Heart right ventricle (tissue), 16 donors: ENCODE results near the gene NACA. TPM values are rescaled to one million over a fixed set of nuclear protein-coding genes. Genes with fewer than 3 reads are reported as not detected.

Source experiments
- ATAC-seq, 8 donors: fragments of 200-7000 bp; cut with Tn5 transposase; one replicate each; pipeline ENCODE4 v1.9.1; 2020; ENCODE audit warnings: mild to moderate bottlenecking in 8 of 8, moderate library complexity in 8 of 8, moderate number of reproducible peaks in 1 of 8
- DNase-seq, 2 donors: peaks; one replicate each; pipeline ENCODE4 v3.0.0-alpha.2; 2020
- H3K27ac ChIP-seq, 10 donors: fragments of 200-600 bp; sonication (generic) in 2 of 10; one replicate each; pipeline versions ENCODE4 v1.5.0 to v1.8.0; 2020 to 2022; ENCODE audit warnings: mild to moderate bottlenecking in 3 of 10
- H3K27me3 ChIP-seq, 7 donors: fragments of 200-600 bp; one replicate each; pipeline ENCODE4 v1.8.0; 2021 to 2022; ENCODE audit warnings: mild to moderate bottlenecking in 2 of 7
- H3K36me3 ChIP-seq, 9 donors: fragments of 200-600 bp; sonication (generic) in 1 of 9; one replicate each; pipeline versions ENCODE4 v1.5.0 to v1.8.0; 2020 to 2022; ENCODE audit warnings: mild to moderate bottlenecking in 2 of 9
- H3K4me1 ChIP-seq, 9 donors: fragments of 200-600 bp; sonication (generic) in 1 of 9; one replicate each; pipeline versions ENCODE4 v1.5.0 to v1.8.0; 2020 to 2022; ENCODE audit warnings: mild to moderate bottlenecking in 4 of 9
- H3K4me3 ChIP-seq, 10 donors: fragments of 200-600 bp; sonication (generic) in 2 of 10; one replicate each; pipeline versions ENCODE4 v1.5.0 to v1.8.0; 2020 to 2022; ENCODE audit warnings: mild to moderate bottlenecking in 7 of 10, moderate library complexity in 2 of 10
- H3K9me3 ChIP-seq, 11 donors: fragments of 200-600 bp in 10 of 11; sonication (generic) in 2 of 11; one replicate each; pipeline versions ENCODE4 v1.5.0 to v1.8.0; 2013 to 2022; ENCODE audit warnings: mild to moderate bottlenecking in 2 of 11, control low read depth in 1 of 11, moderate library complexity in 1 of 11
- WGBS, 2 donors: extraction: QIAGEN DNeasy Blood & Tissue Kit; methylation state at CpG; one replicate each; pipeline ENCODE4 v1.1.7; 2013; ENCODE audit warnings: inconsistent platforms in 1 of 2; 5-methylcytosine and 5-hydroxymethylcytosine counted together
- intact Hi-C, 10 donors: fragments of 100-400 bp; cut with DNase I; formaldehyde crosslinking; loops; one replicate each; pipeline versions ENCODE4 v1.11.1 to v1.14.2; 2022
- polyA plus RNA-seq, 2 donors: library from polyadenylated mRNA; stranded (reverse); fragments of 200-250 nt; gene quantifications; one replicate each; pipeline ENCODE4 v1.2.3, GENCODE V29; 2013
- total RNA-seq, 10 donors: library from RNA; stranded (reverse); fragmentation: NEBNext Ultra II Directional in 3 of 10; extraction: Animal tissue kit (Norgen Biotek cat#: 25700) in 3 of 10; gene quantifications; one replicate each; pipeline versions ENCODE4 v1.2.1 to v1.2.4, GENCODE V29; 2021 to 2023
- TF ChIP-seq, protein P1 (sequence below), 9 donors: fragments of 200-600 bp; sonication (generic) in 2 of 9; IDR thresholded peaks; one replicate each; pipeline versions ENCODE4 v1.5.0 to v1.8.0; 2021 to 2022; ENCODE audit warnings: antibody characterized with exemption in 9 of 9, mild to moderate bottlenecking in 5 of 9, moderate library complexity in 1 of 9
- donor health status: Arrhythmogenic right ventricular cardiomyopathy.
- donor health status: ischemic (EF 13 %, LVEDD 7.1; RV severe dilation, severe dysfunction).
- donor health status: healthy with polysubstance abuse.
- donor health status: DM: no; HTN: yes; CAD: no.
- donor health status: DM: no; HTN: no; CAD: no.
- donor health status: ischemic (EF 25% LVEDD 6.9; RV normal size, moderate dysfunction).
- donor health status: ischemic (EF 25% LVEDD 5.7; RV mildly dilated, moderate dysfunction).
- donor health status: healthy.
- donor health status: DM: yes; HTN: yes; CAD: no.
- donor health status: Ischemic cardiomyopathy.
- donor health status: ischemic (EF 35%, LVEDD 5.7; RV mildly dilated, moderate dysfunction).
- donor health status: nonischemic (EF 11% LVEDD 7.7; RV severe dilation, severe dysfunction).
- donor health status: DM: yes; HTN: yes; CAD: no.
- donor health status: PGD.
- donor health status: ischemic (EF 29% LVEDD 5.4; RV normal size, mild dysfunction).
- donor health status: nonischemic (EF 23%, LVEDD 6.1; RV moderate dilation, normal function).

NACA gene
- total and polyA plus RNA-seq, 12 donors: 476 to 1,249 (median 615) TPM

DNA sequence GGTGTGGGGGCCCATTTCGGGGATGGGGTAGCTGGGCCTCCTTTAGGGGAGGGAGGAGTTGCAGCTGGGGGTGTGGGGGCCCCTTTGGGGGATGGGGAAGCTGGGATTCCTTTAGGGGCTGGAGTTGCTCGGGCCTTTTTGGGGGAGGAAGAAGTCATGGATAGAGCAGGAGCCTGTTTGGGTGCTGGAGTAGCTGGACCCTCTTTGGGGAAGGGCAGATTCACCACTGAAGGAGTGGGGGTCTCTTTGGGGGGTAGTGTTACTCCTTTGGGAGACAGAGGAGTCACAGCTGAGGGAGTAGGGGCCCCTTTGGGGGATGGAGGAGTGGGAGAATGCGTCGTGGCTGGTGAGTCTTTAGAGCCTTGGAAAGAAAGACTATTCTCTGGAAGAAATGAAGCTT, 6.5 kb downstream of the NACA start:
- no peak for ATAC-seq
- DNase-seq: no peak
- Histone ChIP-seq H3K27ac (no peak overlapping the region), H3K4me3 (no peak overlapping the region), H3K4me1 (peaks cover 24 to 80% (median 65%) of the 10 kb centered on the region in 9 donors), H3K36me3 (peaks cover 0 to 84% (median 29%) of the 10 kb centered on the region in 9 donors), H3K27me3 (no peaks in the 10 kb centered on the region), H3K9me3 (no peaks in the 10 kb centered on the region)
- WGBS, 2 donors: 66 to 76% methylated on average over 4 of the region's 4 CpGs
- intact Hi-C loops: no loop called here
- TF ChIP-seq, protein P1, sequence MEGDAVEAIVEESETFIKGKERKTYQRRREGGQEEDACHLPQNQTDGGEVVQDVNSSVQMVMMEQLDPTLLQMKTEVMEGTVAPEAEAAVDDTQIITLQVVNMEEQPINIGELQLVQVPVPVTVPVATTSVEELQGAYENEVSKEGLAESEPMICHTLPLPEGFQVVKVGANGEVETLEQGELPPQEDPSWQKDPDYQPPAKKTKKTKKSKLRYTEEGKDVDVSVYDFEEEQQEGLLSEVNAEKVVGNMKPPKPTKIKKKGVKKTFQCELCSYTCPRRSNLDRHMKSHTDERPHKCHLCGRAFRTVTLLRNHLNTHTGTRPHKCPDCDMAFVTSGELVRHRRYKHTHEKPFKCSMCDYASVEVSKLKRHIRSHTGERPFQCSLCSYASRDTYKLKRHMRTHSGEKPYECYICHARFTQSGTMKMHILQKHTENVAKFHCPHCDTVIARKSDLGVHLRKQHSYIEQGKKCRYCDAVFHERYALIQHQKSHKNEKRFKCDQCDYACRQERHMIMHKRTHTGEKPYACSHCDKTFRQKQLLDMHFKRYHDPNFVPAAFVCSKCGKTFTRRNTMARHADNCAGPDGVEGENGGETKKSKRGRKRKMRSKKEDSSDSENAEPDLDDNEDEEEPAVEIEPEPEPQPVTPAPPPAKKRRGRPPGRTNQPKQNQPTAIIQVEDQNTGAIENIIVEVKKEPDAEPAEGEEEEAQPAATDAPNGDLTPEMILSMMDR (IDR thresholded peaks at IDR 0.05): no peak

DNA sequence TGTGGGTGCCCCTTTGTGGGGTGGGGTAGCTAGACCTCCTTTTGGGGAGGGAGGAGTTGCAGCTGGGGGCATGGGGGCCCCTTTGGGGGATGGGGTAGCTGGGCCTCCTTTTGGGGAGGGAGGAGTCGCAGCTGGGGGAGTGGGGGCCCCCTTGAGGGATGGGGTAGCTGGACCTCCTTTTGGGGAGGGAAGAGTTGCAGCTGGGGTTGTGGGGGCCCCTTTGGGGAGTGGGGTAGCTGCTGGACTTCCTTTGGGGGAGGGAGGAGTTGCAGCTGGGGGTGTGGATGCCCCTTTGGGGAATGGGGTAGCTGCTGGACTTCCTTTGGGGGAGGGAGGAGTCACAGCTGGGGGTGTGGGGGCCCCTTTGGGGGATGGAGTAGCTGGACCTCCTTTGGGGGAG, 7.0 kb downstream of the NACA start:
- no peaks in the 10 kb centered on the region for H3K27me3 ChIP-seq
- WGBS, 2 donors: 93 to 100% methylated on average over 1 of the region's 1 CpG
- H3K9me3 ChIP-seq: no peaks in the 10 kb centered on the region
- TF ChIP-seq, protein P1 (IDR thresholded peaks at IDR 0.05): no peak
- no peak for ATAC-seq
- peaks cover 0 to 88% (median 34%) of the 10 kb centered on the region in 9 donors for H3K36me3 ChIP-seq
- intact Hi-C loops: no loop called here
- H3K4me1 ChIP-seq: peaks cover 24 to 75% (median 63%) of the 10 kb centered on the region in 9 donors
- no peak for DNase-seq
- no peak overlapping the region for H3K4me3 ChIP-seq
- no peak overlapping the region for H3K27ac ChIP-seq

DNA sequence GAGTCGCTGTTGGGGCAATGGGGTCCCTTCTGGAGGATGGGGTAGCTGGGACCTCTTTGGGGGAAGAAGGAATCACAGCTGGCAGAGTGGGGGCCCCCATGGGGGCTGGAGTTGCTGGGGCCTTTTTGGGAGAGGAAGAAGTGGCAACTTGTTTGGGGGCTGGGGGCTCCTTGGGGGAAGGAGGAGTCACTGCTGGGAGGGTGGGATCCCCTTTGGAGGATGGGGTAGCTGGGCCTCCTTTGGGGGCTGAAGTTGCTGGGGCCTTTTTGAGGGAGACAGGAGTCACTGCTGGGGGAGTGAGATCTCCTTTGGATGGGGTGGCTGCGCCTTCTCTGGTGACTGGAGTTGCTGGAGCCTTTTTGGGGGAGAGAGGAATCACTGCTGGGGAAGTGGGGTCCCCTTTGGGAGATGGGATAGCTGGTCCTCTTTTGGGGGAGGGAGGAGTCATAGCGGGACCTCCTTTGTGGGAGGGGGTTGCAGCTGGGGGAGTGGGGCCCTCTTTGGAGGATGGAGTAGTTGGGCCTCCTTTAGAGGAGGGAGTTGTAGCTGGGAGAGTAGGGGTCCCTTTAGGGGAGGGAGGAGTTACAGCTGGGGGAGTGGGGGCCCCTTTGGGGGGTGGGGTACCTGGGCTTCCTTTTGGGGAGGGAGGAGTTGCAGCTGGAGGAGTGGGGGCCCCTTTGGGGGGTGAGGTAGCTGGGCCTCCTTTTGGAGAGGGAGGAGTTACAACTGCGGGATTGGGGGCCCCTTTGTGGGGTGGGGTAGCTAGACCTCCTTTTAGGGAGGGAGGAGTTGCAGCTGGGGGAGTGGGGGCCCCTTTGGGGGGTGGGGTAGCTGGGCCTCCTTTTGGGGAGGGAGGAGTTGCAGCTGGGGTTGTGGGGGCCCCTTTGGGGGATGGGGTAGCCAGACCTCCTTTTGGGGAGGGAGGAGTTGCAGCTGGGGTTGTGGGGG, 7.9 kb downstream of the NACA start:
- H3K4me1 ChIP-seq: peaks cover 19 to 66% (median 53%) of the 10 kb centered on the region in 9 donors
- WGBS, 2 donors: 84 to 96% methylated on average over 4 of the region's 4 CpGs
- H3K36me3 ChIP-seq: peaks cover 0 to 88% (median 43%) of the 10 kb centered on the region in 9 donors
- DNase-seq (no peak), ATAC-seq (no peak)
- no peak overlapping the region for H3K27ac ChIP-seq
- H3K4me3 ChIP-seq: no peak overlapping the region
- H3K9me3 ChIP-seq: no peaks in the 10 kb centered on the region
- H3K27me3 ChIP-seq: no peaks in the 10 kb centered on the region
- intact Hi-C loops: no loop called here
- TF ChIP-seq, protein P1 (IDR thresholded peaks at IDR 0.05): no peak

DNA sequence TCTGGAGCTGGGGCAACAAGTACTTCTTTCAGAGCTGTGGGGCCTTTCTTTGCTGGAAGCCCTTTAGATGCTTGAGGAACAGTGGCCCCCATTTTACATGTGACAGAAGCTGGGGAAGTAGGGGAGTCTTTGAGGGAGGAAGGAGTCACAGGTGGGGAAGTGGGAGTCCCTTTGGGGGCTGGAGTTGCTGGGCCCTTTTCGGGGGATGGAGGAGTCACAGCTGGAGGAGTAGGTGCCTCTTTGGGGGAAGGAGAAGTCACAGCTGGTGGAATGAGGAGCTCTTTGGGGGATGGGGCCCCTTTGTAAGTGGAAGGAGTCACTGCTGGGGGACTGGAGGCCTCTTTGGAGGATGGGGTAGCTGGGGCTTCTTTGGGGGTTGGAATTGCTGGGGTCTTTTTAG, 8.6 kb downstream of the NACA start:
- peaks cover 0 to 89% (median 51%) of the 10 kb centered on the region in 9 donors for H3K36me3 ChIP-seq
- ATAC-seq (no peak), DNase-seq (no peak)
- H3K27me3 ChIP-seq: no peaks in the 10 kb centered on the region
- no peak overlapping the region for H3K4me3 ChIP-seq
- intact Hi-C loops: no loop called here
- 86% methylated on average over 1 of the region's 1 CpG for WGBS, 2 donors
- TF ChIP-seq, protein P1 (IDR thresholded peaks at IDR 0.05): no peak
- H3K27ac ChIP-seq: no peak overlapping the region
- no peaks in the 10 kb centered on the region for H3K9me3 ChIP-seq
- peaks cover 16 to 58% (median 46%) of the 10 kb centered on the region in 9 donors for H3K4me1 ChIP-seq
